RWPE1 (cell line): ENCODE data around the gene IDUA.

Experiments used
- CTCF ChIA-PET: fragments of 350-600 bp; sonication (Branson Sonifier 250); formaldehyde crosslinking; extraction: SDS; loops from one replicate; lab custom pipeline; 2021; lab: Yijun Ruan, JAX
- POLR2A ChIA-PET: fragments of 400-600 bp; formaldehyde crosslinking; extraction: SDS; loops from one replicate; lab custom pipeline; 2020; ENCODE audit warnings: antibody characterized with exemption; ENCODE audit not compliant: low non-redundant PET; lab: Yijun Ruan, JAX
- DNase-seq: peaks from one replicate; pipeline ENCODE4 v3.0.0; 2012; ENCODE audit warnings: low spot score
- H3K27ac ChIP-seq: fragments of 450-650 bp; 2 replicates; pipeline ENCODE4 v1.5.1; 2017
- CTCF ChIP-seq: fragments of 450-650 bp; conservative IDR thresholded peaks from 2 replicates; pipeline ENCODE4 v1.5.1; 2017; ENCODE audit warnings: low read depth, mild to moderate bottlenecking

IDUA gene

GRCh38 chr4:1010395-1011021 is 23.7 kb downstream of the IDUA start:
- ChIA-PET CTCF (interaction anchor here (0.6 kb wide), 1 partner anchor 230 kb away, joined by 3 read pairs; no protein-coding TSS in a partner anchor), POLR2A (interaction anchor here (0.9 kb wide), 1 partner anchor 28 kb away, joined by 3 read pairs; no protein-coding TSS in a partner anchor)
- peak; percentile 65 for DNase-seq
- TF ChIP-seq CTCF = no peak
- peak overlapping the region; percentile 84 for H3K27ac ChIP-seq

- TF ChIP-seq CTCF = no peak
- ChIA-PET CTCF (interaction anchor here (0.6 kb wide), 2 partner anchors 230 to 246 kb away, joined by 3 read pairs; no protein-coding TSS in a partner anchor), POLR2A (interaction anchor here (0.9 kb wide), 1 partner anchor 27 kb away, joined by 3 read pairs; no protein-coding TSS in a partner anchor)
- peak; percentile 85 for DNase-seq
- H3K27ac ChIP-seq = peak within 1 kb of the TSS; percentile 84
Observed at GRCh38 chr4:1011022-1011665, 24.3 kb downstream of the IDUA start, which contains the start of gene FGFRL1. TSS of gene FGFRL1 (plus strand) at chr4:1011626. CDS start at chr4:1012486, 860 bp downstream.

GRCh38 chr4:1011666-1012033 is 24.8 kb downstream of the IDUA start:
- no peak for DNase-seq
- CTCF ChIA-PET = no interaction called here
- H3K27ac ChIP-seq = peak overlapping the region; percentile 84
- POLR2A ChIA-PET = no interaction called here
- TF ChIP-seq CTCF = no peak

- ChIA-PET CTCF (interaction anchor here (0.6 kb wide), 2 partner anchors 270 to 272 kb away, joined by 3 read pairs; no protein-coding TSS in a partner anchor), POLR2A (no interaction called here)
- peak; percentile 31 for DNase-seq
- peak overlapping the region; percentile 84 for H3K27ac ChIP-seq
- no peak for TF ChIP-seq CTCF
Observed at GRCh38 chr4:1012034-1012739, 25.3 kb downstream of the IDUA start.

- ChIA-PET CTCF (interaction anchor here (0.6 kb wide), 1 partner anchor 270 kb away, joined by 3 read pairs; no protein-coding TSS in a partner anchor), POLR2A (no interaction called here)
- peak overlapping the region; percentile 84 for H3K27ac ChIP-seq
Observed at GRCh38 chr4:1013225-1014073, 26.6 kb downstream of the IDUA start.

More at GRCh38 chr4:1013225-1014073, 26.6 kb downstream of the IDUA start:
- no peak for DNase-seq
- no peak for TF ChIP-seq CTCF
